Caki2 (cell line): ENCODE measurements around the gene DTX3L. TPM values are rescaled to one million over a fixed set of nuclear protein-coding genes. Genes with fewer than 3 reads are reported as not detected.
A peak's percentile ranks its signal among the peaks of the same experiment; 100 is the strongest.
"Not testable (repeated sequence)": the region's sequence is repeated elsewhere in the genome, so short reads cannot be mapped to it uniquely, and the experiment has no call there.

Experiments
- DNase-seq: peaks from one replicate; pipeline ENCODE4 v3.0.0-alpha.2; 2015; ENCODE audit warnings: low read depth
- in situ Hi-C: cut with HindIII; loops from 2 replicates; pipeline ENCODE4 v1.10.0; 2016; ENCODE audit warnings: low sequenced_read_pairs, low pct_unique_long_range_greater_than_20kb, mixed read lengths
- total RNA-seq: library from RNA; depleted of rRNA; stranded (reverse); fragments of >200 nt; shearing (Covaris generic); gene quantifications from 2 replicates; pipeline ENCODE4 v1.2.3, GENCODE V29; 2014; ENCODE audit warnings: low replicate concordance

Gene DTX3L
- total RNA-seq, 1 experiment from 2014 or later: 15.0 TPM

GRCh38 chr3:122557356-122557755 lies 6.8 kb upstream of the DTX3L start:
- no peak for DNase-seq
- in situ Hi-C loops: no loop called here

GRCh38 chr3:122558605-122559004 lies 5.5 kb upstream of the DTX3L start:
- DNase-seq: no peak
- in situ Hi-C loops: no loop called here

- no peak for DNase-seq
- in situ Hi-C loops: no loop called here
Observed at GRCh38 chr3:122559906-122560305, 4.2 kb upstream of the DTX3L start.

- DNase-seq: peak; percentile 54
- in situ Hi-C loops: no loop called here
Observed at GRCh38 chr3:122560680-122561079, 3.5 kb upstream of the DTX3L start.

- DNase-seq: no peak
- in situ Hi-C loops: no loop called here
Observed at GRCh38 chr3:122562923-122563716, 1.0 kb upstream of the DTX3L start.

DNA sequence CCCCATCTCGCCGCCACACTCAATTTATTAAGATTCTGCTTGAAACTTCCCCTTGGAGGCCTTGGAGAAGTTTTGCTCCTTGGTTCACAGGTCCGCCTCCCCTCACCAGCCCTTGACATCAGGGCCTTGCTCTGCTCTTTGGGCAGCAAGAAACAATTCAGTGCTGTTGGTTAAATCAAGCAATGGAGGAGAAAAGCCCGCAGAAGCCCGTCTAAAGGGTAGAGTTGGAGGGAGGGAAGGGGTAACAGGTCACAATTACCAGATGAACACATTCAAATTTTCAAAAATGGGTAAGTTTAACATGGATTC lies 467 bp upstream of the DTX3L start:
- in situ Hi-C loops: no loop called here
- no peak for DNase-seq

GRCh38 chr3:122568131-122568530 lies 4.0 kb downstream of the DTX3L start:
- in situ Hi-C loops, DNase-seq: not testable (repeated sequence)

DNA sequence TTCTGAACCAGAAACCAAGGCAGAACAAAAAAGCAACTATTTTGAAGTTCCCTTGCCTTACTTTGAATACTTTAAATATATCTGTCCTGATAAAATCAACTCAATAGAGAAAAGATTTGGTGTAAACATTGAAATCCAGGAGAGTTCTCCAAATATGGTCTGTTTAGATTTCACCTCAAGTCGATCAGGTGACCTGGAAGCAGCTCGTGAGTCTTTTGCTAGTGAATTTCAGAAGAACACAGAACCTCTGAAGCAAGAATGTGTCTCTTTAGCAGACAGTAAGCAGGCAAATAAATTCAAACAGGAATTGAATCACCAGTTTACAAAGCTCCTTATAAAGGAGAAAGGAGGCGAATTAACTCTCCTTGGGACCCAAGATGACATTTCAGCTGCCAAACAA lies 4.6 kb downstream of the DTX3L start:
- in situ Hi-C loops: no loop called here

DNA sequence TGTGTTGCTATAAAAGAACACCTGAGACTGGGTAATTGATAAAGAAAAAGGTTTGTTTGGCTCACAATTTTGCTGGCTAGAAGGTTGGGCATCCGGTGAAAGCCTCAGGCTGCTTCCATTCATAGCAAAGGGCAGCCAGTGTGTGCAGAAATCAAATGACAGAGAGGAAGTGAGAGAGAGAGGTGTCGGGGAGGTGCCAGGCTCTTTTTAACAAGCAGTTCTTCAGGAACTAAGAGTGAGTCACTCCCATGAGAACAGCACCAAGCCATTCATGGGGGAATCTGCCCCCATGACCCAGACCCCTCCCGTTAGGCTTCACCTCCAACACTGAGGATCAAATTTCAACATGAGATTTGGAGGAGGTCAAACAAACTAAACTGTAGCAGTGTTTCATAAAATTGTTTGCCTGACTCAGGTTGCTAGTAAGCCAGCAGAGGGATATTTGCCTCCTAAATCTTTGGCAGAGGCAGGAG lies 8.8 kb downstream of the DTX3L start:
- in situ Hi-C loops: no loop called here
- peak; percentile 58 for DNase-seq

More for the DNA sequence above, 4.6 kb downstream of the DTX3L start:
- DNase-seq: no peak

DNA sequence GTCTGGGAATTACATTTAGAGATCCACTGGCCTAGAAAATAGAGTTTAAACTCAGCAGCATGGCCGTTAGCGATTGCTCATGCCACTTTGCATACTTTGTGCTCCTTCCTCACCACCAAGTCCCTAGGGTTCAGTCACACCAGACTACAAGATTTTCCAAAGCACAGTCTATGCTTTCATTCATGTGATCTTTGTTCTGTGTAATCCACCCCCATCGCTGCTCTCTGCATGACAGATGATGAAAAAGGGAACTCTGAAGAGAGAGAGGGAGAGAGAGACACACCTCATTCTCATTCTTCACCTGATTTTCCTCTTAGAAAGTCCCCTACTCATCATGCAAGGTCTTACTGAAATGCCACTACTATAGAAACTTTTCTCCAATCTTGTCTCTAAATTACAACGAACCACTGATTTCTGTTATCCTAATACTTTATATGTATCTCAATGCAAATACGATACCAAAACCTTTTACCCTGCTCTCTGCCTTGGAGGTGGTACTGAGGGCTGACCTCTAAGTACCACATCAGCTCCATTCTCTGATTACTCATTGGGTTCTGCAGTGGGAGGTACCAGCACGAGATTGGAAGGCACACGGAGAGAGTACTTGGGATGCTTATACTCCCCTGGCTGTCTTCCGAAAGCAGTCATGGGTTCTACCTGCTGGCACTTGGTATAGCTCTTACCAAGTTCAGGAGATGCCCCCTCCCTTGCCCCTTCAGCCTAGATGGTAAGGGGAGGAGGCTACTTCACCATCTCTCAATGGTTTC lies 12.2 kb downstream of the DTX3L start:
- in situ Hi-C loops: no loop called here
- no peak for DNase-seq

DNA sequence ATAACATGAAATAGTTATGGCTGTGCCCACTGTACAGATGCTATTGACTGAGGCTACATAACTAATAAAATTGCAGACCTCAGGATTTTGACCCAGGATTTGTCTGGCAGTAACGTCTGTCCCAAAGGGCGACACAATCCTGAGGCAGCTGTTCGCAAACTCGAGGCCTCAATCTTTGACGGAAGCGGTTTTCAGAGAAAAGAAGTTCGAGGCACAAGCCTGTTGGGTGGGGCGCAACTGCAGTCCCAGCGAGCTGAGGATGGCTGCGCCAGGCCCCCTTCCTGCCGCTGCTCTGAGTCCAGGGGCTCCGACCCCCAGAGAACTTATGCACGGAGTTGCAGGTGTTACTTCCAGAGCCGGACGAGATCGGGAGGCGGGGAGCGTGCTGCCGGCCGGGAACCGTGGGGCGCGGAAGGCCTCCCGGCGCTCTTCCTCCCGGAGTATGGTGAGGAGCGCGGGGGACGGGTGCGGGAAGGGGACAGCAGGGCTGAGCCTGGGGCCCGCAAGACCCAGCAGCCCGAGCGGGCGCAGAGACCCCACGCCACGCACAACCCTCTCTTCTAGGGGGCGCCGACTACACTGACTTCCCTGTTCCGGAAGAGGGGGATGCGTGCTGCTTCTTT lies 13.4 kb downstream of the DTX3L start, which contains the start of gene PARP15:
PARP15 (plus strand) TSS at position 242 of the 623 bp plus-strand sequence; CDS start at position 260, 18 bp downstream.
- in situ Hi-C loops: no loop called here
- DNase-seq: no peak

DNA sequence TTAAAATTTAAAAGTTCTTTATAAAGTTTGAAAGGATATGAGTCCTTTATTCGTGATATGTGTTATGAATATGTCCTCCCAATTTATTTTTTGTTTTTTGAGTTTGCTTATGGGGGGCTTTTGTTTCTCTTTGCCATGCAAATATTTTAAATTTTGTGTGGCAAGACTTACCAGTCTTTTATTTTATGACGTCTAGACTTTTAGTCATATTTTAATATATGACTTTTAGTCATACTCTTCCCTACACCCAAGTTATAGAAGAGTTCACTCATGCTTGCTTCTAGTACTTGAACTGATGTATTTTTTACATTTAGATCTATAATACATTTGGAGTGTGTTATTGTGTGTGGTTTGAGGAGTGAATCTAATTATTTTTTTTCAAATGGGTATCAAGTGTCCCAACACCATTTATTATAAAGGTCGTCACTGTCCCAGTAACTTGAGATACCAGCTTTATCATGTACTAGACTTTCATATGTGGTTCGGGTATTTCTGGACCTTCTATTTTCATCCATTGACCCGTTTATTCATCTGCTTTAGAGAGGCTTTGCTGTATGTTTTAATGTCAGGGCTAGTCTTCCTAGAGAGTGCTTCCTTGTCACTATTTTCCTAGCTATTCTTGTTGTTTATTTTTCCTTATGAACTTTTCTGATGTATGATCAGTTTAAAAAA lies 14.1 kb downstream of the DTX3L start:
- DNase-seq: no peak
- in situ Hi-C loops: no loop called here

DNA sequence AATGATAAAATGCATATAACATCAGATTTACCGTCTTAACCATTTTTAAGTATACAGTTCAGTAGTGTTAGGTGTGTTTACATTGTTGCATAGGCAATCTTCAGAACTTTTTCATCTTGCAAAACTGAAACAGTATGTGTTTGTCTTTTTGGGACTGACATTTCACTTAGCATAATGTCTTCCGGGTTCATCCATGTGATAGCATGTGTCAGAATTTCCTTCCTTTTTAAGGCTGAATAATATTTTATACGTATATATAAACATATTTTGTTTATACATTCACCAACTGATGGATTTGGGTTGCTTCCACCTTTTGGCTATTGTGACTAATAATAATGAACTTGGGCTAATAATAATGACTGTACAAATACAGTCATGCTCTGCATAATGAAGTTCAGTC lies 16.3 kb downstream of the DTX3L start:
- DNase-seq: no peak
- in situ Hi-C loops: no loop called here

GRCh38 chr3:122581622-122582021 lies 17.5 kb downstream of the DTX3L start:
- in situ Hi-C loops: no loop called here
- DNase-seq: no peak

DNA sequence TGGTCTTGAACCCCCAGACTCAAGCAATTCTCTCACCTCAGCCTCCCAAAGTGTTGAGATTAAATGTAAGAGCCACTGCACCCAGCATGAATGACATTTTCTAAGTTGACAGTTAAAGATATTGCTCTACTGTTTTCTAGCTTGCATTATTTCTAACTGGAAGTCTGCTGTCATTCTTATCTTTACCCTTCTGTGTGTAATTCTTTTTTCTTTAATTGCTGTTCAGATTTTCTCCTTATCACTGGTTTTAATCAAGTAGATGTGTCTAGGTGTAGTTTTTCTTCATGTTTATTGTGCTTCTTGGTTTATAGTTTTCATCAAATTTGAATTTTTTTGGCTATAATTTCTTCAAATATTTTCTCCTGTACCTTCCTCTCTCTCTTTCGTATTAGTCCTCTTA lies 18.3 kb downstream of the DTX3L start:
- in situ Hi-C loops: no loop called here
- DNase-seq: no peak

GRCh38 chr3:122586098-122586497 lies 22.0 kb downstream of the DTX3L start:
- no peak for DNase-seq
- in situ Hi-C loops: no loop called here

GRCh38 chr3:122586773-122587485 lies 22.8 kb downstream of the DTX3L start:
- in situ Hi-C loops: no loop called here
- DNase-seq: no peak

- in situ Hi-C loops: no loop called here
- DNase-seq: no peak
Observed at GRCh38 chr3:122587572-122587971, 23.4 kb downstream of the DTX3L start.
